Spinal cord (tissue), 10 donors: ENCODE data around the gene OR52A5. TPM values are rescaled to one million over a fixed set of nuclear protein-coding genes. Genes with fewer than 3 reads are reported as not detected.
"Not testable (repeated sequence)": the region's sequence is repeated elsewhere in the genome, so short reads cannot be mapped to it uniquely, and the experiment has no call there.

Experiments used
- DNase-seq, 6 donors: peaks; one replicate each; pipeline versions ENCODE4 v3.0.0 to v3.0.0-alpha.2; 2013 to 2015; ENCODE audit warnings: low spot score in 6 of 6, low read depth in 4 of 6
- H3K27ac ChIP-seq: one replicate; pipeline ENCODE4 v1.5.1; 2013; ENCODE audit warnings: low read depth, low read length, control low read depth
- H3K27me3 ChIP-seq: one replicate; pipeline ENCODE4 v1.6.1; 2013; ENCODE audit warnings: low read length; ENCODE audit not compliant: control insufficient read depth, insufficient read depth
- H3K36me3 ChIP-seq: one replicate; pipeline ENCODE4 v1.6.1; 2013; ENCODE audit warnings: low read length; ENCODE audit not compliant: control insufficient read depth, insufficient read depth
- H3K4me1 ChIP-seq: one replicate; pipeline ENCODE4 v1.6.1; 2013; ENCODE audit warnings: low read length; ENCODE audit not compliant: control insufficient read depth, insufficient read depth
- H3K4me3 ChIP-seq: one replicate; pipeline ENCODE4 v1.5.1; 2013; ENCODE audit warnings: low read depth, low read length, control low read depth
- H3K9me3 ChIP-seq: one replicate; pipeline ENCODE4 v1.6.1; 2013; ENCODE audit warnings: low read length; ENCODE audit not compliant: control insufficient read depth, insufficient read depth
- WGBS: methylation state at CpG from one replicate; pipeline ENCODE4 v1.1.5; 2013; ENCODE audit warnings: missing lambda C conversion rate; ENCODE audit not compliant: insufficient coverage; 5-methylcytosine and 5-hydroxymethylcytosine counted together
- polyA plus RNA-seq, 2 donors: library from polyadenylated mRNA; unstranded; fragments of 120-200 nt; gene quantifications; one replicate each; pipeline ENCODE4 v1.2.1, GENCODE V29; 2013; ENCODE audit not compliant: insufficient read length in 2 of 2
- total RNA-seq, 2 donors: library from RNA; depleted of rRNA in 1 of 2; stranded (reverse); fragments of 120-200 nt in 1 of 2; fragments of >200 nt in 1 of 2; gene quantifications; one replicate each; pipeline versions ENCODE4 v1.2.3 to v1.2.4, GENCODE V29; 2013 to 2014
- donor health status: healthy.

The OR52A5 gene
- total and polyA plus RNA-seq, 4 donors, result 0.06 TPM; not detected in 3

- Histone ChIP-seq H3K4me1 (no peaks in the 10 kb centered on the region), H3K27ac (no peak overlapping the region), H3K27me3 (no peaks in the 10 kb centered on the region), H3K36me3 (no peaks in the 10 kb centered on the region), H3K9me3 (no peaks in the 10 kb centered on the region), H3K4me3 (no peak overlapping the region)
- WGBS, result 92% methylated on average over 1 of the region's 3 CpGs
- DNase-seq, result no peak
Observed at GRCh38 chr11:5153574-5154431, 15.6 kb upstream of the OR52A5 start.

GRCh38 chr11:5151713-5152153, 13.6 kb upstream of the OR52A5 start:
- H3K27me3 ChIP-seq, result no peaks in the 10 kb centered on the region
- no peak overlapping the region for H3K4me3 ChIP-seq
- WGBS, result 77% methylated on average over 3 of the region's 3 CpGs
- no peaks in the 10 kb centered on the region for H3K9me3 ChIP-seq
- DNase-seq, result peak in 1 of 6 donors; percentile 17
- H3K4me1 ChIP-seq, result no peaks in the 10 kb centered on the region
- no peak overlapping the region for H3K27ac ChIP-seq
- no peaks in the 10 kb centered on the region for H3K36me3 ChIP-seq

GRCh38 chr11:5144206-5144605, 6.0 kb upstream of the OR52A5 start:
- DNase-seq, H3K36me3 ChIP-seq, H3K4me1 ChIP-seq, H3K4me3 ChIP-seq, H3K27ac ChIP-seq, H3K27me3 ChIP-seq, H3K9me3 ChIP-seq: not testable (repeated sequence)
- 97% methylated on average over 21 of the region's 21 CpGs for WGBS

- Histone ChIP-seq H3K27ac (no peak overlapping the region), H3K9me3 (no peaks in the 10 kb centered on the region), H3K4me3 (no peak overlapping the region), H3K27me3 (no peaks in the 10 kb centered on the region), H3K36me3 (no peaks in the 10 kb centered on the region), H3K4me1 (no peaks in the 10 kb centered on the region)
- peak in 4 of 6 donors; percentile 12 to 63 (median 34) for DNase-seq
- no CpG with 5 or more reads among the region's 1 CpG for WGBS
Observed at GRCh38 chr11:5137014-5137413, 1.1 kb downstream of the OR52A5 start.

GRCh38 chr11:5136261-5136660, 1.9 kb downstream of the OR52A5 start:
- DNase-seq, result peak in 4 of 6 donors; percentile 4 to 63 (median 22)
- no peaks in the 10 kb centered on the region for H3K36me3 ChIP-seq

GRCh38 chr11:5131584-5132335, 6.4 kb downstream of the OR52A5 start:
- Histone ChIP-seq H3K27me3 (no peaks in the 10 kb centered on the region), H3K4me1 (no peaks in the 10 kb centered on the region), H3K36me3 (no peaks in the 10 kb centered on the region), H3K4me3 (no peak overlapping the region), H3K27ac (no peak overlapping the region), H3K9me3 (no peaks in the 10 kb centered on the region)
- no peak for DNase-seq
- 96% methylated on average over 7 of the region's 8 CpGs for WGBS

More at GRCh38 chr11:5136261-5136660, 1.9 kb downstream of the OR52A5 start:
- Histone ChIP-seq H3K27ac (no peak overlapping the region), H3K9me3 (no peaks in the 10 kb centered on the region), H3K4me3 (no peak overlapping the region), H3K4me1 (no peaks in the 10 kb centered on the region), H3K27me3 (no peaks in the 10 kb centered on the region)

- no peak overlapping the region for H3K27ac ChIP-seq
- H3K27me3 ChIP-seq, result no peaks in the 10 kb centered on the region
- no peak for DNase-seq
- no peaks in the 10 kb centered on the region for H3K36me3 ChIP-seq
- no peaks in the 10 kb centered on the region for H3K9me3 ChIP-seq
- 79% methylated on average over 1 of the region's 2 CpGs for WGBS
- H3K4me3 ChIP-seq, result no peak overlapping the region
- H3K4me1 ChIP-seq, result no peaks in the 10 kb centered on the region
Observed at GRCh38 chr11:5129457-5129877, 8.7 kb downstream of the OR52A5 start.

- no peak overlapping the region for H3K27ac ChIP-seq
- 81% methylated on average over 2 of the region's 4 CpGs for WGBS
Observed at GRCh38 chr11:5124891-5125620, 13.1 kb downstream of the OR52A5 start.

GRCh38 chr11:5123802-5124521, 14.2 kb downstream of the OR52A5 start:
- no CpG with 5 or more reads among the region's 4 CpGs for WGBS
- Histone ChIP-seq H3K9me3 (no peaks in the 10 kb centered on the region), H3K4me3 (no peak overlapping the region), H3K4me1 (no peaks in the 10 kb centered on the region), H3K27ac (no peak overlapping the region), H3K36me3 (no peaks in the 10 kb centered on the region), H3K27me3 (no peaks in the 10 kb centered on the region)
- DNase-seq, result peak; percentile 29 to 93 (median 60)

More at GRCh38 chr11:5124891-5125620, 13.1 kb downstream of the OR52A5 start:
- H3K4me3 ChIP-seq, result no peak overlapping the region
- DNase-seq, result no peak
- no peaks in the 10 kb centered on the region for H3K36me3 ChIP-seq
- no peaks in the 10 kb centered on the region for H3K4me1 ChIP-seq
- no peaks in the 10 kb centered on the region for H3K9me3 ChIP-seq
- H3K27me3 ChIP-seq, result no peaks in the 10 kb centered on the region
